ENCODE measurements around the gene HCLS1. TPM values are rescaled to one million over a fixed set of nuclear protein-coding genes. Genes with fewer than 3 reads are reported as not detected.

HCLS1 gene
- polyA plus RNA-seq, 2 donors: 6.2 to 6.4 TPM

DNA sequence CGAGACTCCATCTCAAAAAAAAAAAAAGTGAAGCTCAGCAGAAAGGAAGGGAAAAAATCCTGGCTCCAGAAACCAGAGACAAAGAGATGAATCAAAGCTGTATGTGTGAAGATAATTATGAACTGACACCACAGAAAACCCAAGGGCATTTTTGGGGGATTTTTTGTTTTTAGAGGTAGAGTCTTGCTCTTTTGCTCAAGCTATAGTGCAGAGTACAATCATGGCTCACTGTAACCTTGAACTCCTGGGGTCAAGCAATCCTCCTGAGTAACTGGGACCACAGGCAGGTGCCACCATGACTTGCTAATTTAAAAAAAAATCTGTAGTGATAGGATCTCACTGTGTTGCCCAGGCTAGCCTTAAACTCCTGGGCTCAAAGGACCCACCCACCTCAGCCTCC is 22.8 kb downstream of the HCLS1 start:
- WGBS, 2 donors: 93 to 96% methylated on average over 1 of the region's 1 CpG
- Histone ChIP-seq H3K27me3 (ENCODE audit: control insufficient read depth in 1 of 2, insufficient read depth in 2 of 2, low read length in 2 of 2) (no peaks in the 10 kb centered on the region), H3K4me3 (ENCODE audit: low read depth in 1 of 2, low read length in 2 of 2) (no peak overlapping the region)

DNA sequence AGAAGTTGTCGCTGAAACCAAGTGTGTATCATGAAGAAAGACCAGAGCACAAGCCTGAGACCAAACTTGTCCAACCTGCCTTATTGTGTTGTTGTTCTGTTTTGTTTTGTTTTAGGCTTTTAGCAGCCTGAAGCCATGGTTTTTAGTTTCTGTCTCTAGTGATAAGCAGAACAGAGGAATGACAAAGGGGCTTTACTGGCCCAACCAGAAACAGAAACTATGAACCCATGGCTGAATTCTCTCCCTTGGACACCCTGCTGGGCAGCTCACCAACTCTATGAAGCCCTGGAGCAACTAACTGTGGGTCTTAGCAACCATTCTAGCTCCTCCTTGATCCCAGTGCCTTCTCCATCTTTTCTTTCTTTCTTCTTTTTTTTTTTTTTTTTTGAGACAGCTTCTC is 30.3 kb downstream of the HCLS1 start:
- Histone ChIP-seq H3K36me3 (ENCODE audit: control insufficient read depth in 2 of 2, insufficient read depth in 2 of 2, low read length in 1 of 2) (no peaks in the 10 kb centered on the region), H3K27me3 (ENCODE audit: control insufficient read depth in 1 of 2, insufficient read depth in 2 of 2, low read length in 2 of 2) (no peaks in the 10 kb centered on the region), H3K4me3 (ENCODE audit: low read depth in 1 of 2, low read length in 2 of 2) (no peak overlapping the region), H3K9me3 (ENCODE audit: control insufficient read depth in 2 of 2, insufficient read depth in 1 of 2, low read depth in 1 of 2, low read length in 1 of 2) (no peaks in the 10 kb centered on the region), H3K27ac (ENCODE audit: low read depth in 2 of 2, low read length in 1 of 2) (no peak overlapping the region), H3K4me1 (ENCODE audit: control insufficient read depth in 2 of 2, insufficient read depth in 2 of 2, low read length in 1 of 2) (no peaks in the 10 kb centered on the region)
- 88 to 94% methylated on average over 1 of the region's 1 CpG for WGBS, 2 donors

More for the DNA sequence above, 22.8 kb downstream of the HCLS1 start:
- Histone ChIP-seq H3K4me1 (ENCODE audit: control insufficient read depth in 2 of 2, insufficient read depth in 2 of 2, low read length in 1 of 2) (no peaks in the 10 kb centered on the region), H3K27ac (ENCODE audit: low read depth in 2 of 2, low read length in 1 of 2) (no peak overlapping the region), H3K36me3 (ENCODE audit: control insufficient read depth in 2 of 2, insufficient read depth in 2 of 2, low read length in 1 of 2) (no peaks in the 10 kb centered on the region), H3K9me3 (ENCODE audit: control insufficient read depth in 2 of 2, insufficient read depth in 1 of 2, low read depth in 1 of 2, low read length in 1 of 2) (no peaks in the 10 kb centered on the region)

DNA sequence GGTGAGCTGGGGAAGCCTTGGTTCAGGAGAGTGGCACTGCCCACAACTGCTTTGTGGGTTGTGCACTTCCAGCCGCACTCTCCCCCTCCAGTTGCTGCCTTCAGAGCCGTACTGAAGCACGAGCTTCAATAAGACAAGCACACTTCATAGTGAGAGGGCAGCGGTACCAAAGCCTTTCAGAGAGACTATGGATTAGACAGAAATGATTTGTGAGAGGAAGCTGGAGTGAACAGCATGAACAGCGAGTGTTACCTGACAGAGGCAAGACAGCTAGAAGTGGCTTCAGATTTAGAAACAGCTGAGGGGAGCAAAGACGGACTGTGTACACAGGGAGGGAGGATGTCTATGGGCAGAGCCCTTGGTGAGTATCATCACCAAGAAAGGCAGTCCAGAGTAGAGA is 31.1 kb downstream of the HCLS1 start:
- Histone ChIP-seq H3K4me3 (ENCODE audit: low read depth in 1 of 2, low read length in 2 of 2) (no peak overlapping the region), H3K27ac (ENCODE audit: low read depth in 2 of 2, low read length in 1 of 2) (no peak overlapping the region), H3K27me3 (ENCODE audit: control insufficient read depth in 1 of 2, insufficient read depth in 2 of 2, low read length in 2 of 2) (no peaks in the 10 kb centered on the region), H3K9me3 (ENCODE audit: control insufficient read depth in 2 of 2, insufficient read depth in 1 of 2, low read depth in 1 of 2, low read length in 1 of 2) (no peaks in the 10 kb centered on the region), H3K4me1 (ENCODE audit: control insufficient read depth in 2 of 2, insufficient read depth in 2 of 2, low read length in 1 of 2) (no peaks in the 10 kb centered on the region), H3K36me3 (ENCODE audit: control insufficient read depth in 2 of 2, insufficient read depth in 2 of 2, low read length in 1 of 2) (no peaks in the 10 kb centered on the region)
- WGBS, 2 donors: 82 to 90% methylated on average over 6 of the region's 6 CpGs

DNA sequence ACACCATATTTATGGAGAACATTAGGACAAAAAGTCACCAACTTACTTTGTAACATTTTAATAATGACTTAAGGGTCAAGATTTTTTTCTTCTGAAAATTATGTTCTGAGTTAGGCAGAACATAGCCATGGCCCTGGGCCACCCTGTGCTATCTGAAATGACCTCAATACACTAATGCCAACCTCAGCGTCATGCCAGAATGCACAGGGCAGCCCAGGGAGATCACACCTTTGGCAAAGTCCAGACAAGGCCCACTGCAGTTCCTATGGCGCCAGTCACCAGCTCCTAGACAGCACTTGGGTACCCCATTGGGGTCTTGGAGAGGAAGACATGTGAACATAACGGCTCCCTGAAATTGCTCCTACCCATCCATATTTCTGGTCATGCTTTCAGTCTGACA is 33.1 kb downstream of the HCLS1 start:
- H3K4me1 ChIP-seq (ENCODE audit: control insufficient read depth in 2 of 2, insufficient read depth in 2 of 2, low read length in 1 of 2): no peaks in the 10 kb centered on the region
- H3K4me3 ChIP-seq (ENCODE audit: low read depth in 1 of 2, low read length in 2 of 2): no peak overlapping the region
- H3K9me3 ChIP-seq (ENCODE audit: control insufficient read depth in 2 of 2, insufficient read depth in 1 of 2, low read depth in 1 of 2, low read length in 1 of 2): no peaks in the 10 kb centered on the region
- H3K27ac ChIP-seq (ENCODE audit: low read depth in 2 of 2, low read length in 1 of 2): no peak overlapping the region
- 64 to 85% methylated on average over 3 of the region's 3 CpGs for WGBS, 2 donors
- no peaks in the 10 kb centered on the region for H3K36me3 ChIP-seq (ENCODE audit: control insufficient read depth in 2 of 2, insufficient read depth in 2 of 2, low read length in 1 of 2)
- H3K27me3 ChIP-seq (ENCODE audit: control insufficient read depth in 1 of 2, insufficient read depth in 2 of 2, low read length in 2 of 2): no peaks in the 10 kb centered on the region

DNA sequence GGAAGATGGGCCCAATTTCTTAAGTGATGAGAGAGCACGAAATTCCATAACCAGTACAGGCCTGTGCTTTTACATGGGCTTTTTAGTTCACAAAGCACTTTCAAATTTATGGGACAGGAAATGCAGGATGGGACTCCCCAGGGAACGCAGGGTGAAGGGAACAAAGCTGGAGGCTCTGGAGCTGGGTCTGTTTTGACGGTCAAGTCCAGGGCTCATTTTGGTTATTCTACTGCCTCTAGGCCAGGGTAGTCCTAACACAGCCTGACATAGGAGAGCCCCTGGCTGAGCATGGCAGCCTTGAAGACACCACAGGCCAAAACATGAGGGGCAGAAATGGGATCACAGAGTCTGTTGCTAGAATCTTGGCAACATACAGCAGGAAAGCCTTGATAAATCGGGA is 33.5 kb downstream of the HCLS1 start:
- H3K4me1 ChIP-seq (ENCODE audit: control insufficient read depth in 2 of 2, insufficient read depth in 2 of 2, low read length in 1 of 2): no peaks in the 10 kb centered on the region
- no peaks in the 10 kb centered on the region for H3K36me3 ChIP-seq (ENCODE audit: control insufficient read depth in 2 of 2, insufficient read depth in 2 of 2, low read length in 1 of 2)
- H3K4me3 ChIP-seq (ENCODE audit: low read depth in 1 of 2, low read length in 2 of 2): no peak overlapping the region
- 88% methylated on average over 4 of the region's 4 CpGs for whole genome bisulfite sequencing, 2 donors
- H3K9me3 ChIP-seq (ENCODE audit: control insufficient read depth in 2 of 2, insufficient read depth in 1 of 2, low read depth in 1 of 2, low read length in 1 of 2): no peaks in the 10 kb centered on the region
- no peaks in the 10 kb centered on the region for H3K27me3 ChIP-seq (ENCODE audit: control insufficient read depth in 1 of 2, insufficient read depth in 2 of 2, low read length in 2 of 2)
- no peak overlapping the region for H3K27ac ChIP-seq (ENCODE audit: low read depth in 2 of 2, low read length in 1 of 2)

DNA sequence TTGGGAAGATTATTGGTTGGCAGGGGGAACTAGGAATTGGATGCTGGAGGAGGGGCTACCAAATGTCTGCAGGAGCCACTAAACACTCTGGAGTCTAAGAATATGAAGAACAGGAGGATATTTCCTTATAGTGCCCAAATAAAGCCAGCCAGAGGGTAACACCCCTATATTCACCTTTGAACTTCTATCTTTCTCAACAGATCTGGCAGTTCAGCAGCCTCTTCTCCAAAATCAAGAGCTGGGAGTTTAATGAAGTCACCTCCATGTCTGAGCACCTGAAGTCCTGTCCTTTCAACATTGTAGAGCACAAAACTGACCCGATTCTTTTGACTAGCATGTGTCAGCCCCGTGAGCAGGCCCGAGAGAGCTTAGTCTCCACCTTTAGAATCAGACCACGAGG is 34.2 kb downstream of the HCLS1 start:
- Histone ChIP-seq H3K4me3 (ENCODE audit: low read depth in 1 of 2, low read length in 2 of 2) (no peak overlapping the region), H3K27ac (ENCODE audit: low read depth in 2 of 2, low read length in 1 of 2) (no peak overlapping the region), H3K27me3 (ENCODE audit: control insufficient read depth in 1 of 2, insufficient read depth in 2 of 2, low read length in 2 of 2) (no peaks in the 10 kb centered on the region), H3K36me3 (ENCODE audit: control insufficient read depth in 2 of 2, insufficient read depth in 2 of 2, low read length in 1 of 2) (no peaks in the 10 kb centered on the region), H3K4me1 (ENCODE audit: control insufficient read depth in 2 of 2, insufficient read depth in 2 of 2, low read length in 1 of 2) (no peaks in the 10 kb centered on the region), H3K9me3 (ENCODE audit: control insufficient read depth in 2 of 2, insufficient read depth in 1 of 2, low read depth in 1 of 2, low read length in 1 of 2) (no peaks in the 10 kb centered on the region)
- WGBS, 2 donors: 93 to 94% methylated on average over 4 of the region's 4 CpGs

DNA sequence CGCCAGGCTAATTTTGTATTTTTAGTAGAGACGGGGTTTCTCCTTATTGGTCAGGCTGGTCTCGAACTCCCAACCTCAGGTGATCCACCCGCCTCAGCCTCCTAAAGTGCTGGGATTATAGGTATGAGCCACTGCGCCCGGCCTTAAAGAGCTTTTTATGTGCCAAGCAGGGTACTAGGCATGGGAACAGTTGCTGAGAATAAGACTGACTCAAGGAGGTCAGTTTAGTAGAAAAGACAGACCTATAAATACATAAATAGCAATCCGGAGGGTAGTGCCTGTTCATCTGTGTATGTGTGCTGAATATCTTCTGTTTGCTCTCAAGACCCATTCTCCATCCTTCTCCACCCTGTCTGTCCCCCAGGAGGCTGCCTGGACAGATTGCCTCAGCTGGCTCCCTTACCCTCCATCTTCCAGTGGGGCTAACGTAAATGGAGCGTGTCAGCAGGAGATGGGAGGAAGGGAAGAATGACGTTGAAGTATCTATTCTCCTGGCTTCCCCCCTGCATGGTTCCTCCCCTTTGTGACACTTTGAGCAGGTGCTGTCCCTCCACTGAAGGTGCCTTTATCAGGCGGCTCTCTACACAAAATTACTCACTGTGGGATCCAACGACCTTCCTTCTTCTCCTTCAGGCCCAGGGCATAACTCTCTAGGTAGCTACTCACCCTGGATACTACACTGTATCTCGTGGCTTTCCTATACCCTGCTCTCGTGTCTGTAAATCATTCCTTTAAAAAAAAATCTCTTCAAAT is 36.4 kb downstream of the HCLS1 start:
- Histone ChIP-seq H3K27ac (ENCODE audit: low read depth in 2 of 2, low read length in 1 of 2) (no peak overlapping the region), H3K4me1 (ENCODE audit: control insufficient read depth in 2 of 2, insufficient read depth in 2 of 2, low read length in 1 of 2) (no peaks in the 10 kb centered on the region), H3K36me3 (ENCODE audit: control insufficient read depth in 2 of 2, insufficient read depth in 2 of 2, low read length in 1 of 2) (no peaks in the 10 kb centered on the region), H3K27me3 (ENCODE audit: control insufficient read depth in 1 of 2, insufficient read depth in 2 of 2, low read length in 2 of 2) (no peaks in the 10 kb centered on the region), H3K4me3 (ENCODE audit: low read depth in 1 of 2, low read length in 2 of 2) (no peak overlapping the region), H3K9me3 (ENCODE audit: control insufficient read depth in 2 of 2, insufficient read depth in 1 of 2, low read depth in 1 of 2, low read length in 1 of 2) (no peaks in the 10 kb centered on the region)
- 70 to 73% methylated on average over 14 of the region's 14 CpGs for WGBS, 2 donors

DNA sequence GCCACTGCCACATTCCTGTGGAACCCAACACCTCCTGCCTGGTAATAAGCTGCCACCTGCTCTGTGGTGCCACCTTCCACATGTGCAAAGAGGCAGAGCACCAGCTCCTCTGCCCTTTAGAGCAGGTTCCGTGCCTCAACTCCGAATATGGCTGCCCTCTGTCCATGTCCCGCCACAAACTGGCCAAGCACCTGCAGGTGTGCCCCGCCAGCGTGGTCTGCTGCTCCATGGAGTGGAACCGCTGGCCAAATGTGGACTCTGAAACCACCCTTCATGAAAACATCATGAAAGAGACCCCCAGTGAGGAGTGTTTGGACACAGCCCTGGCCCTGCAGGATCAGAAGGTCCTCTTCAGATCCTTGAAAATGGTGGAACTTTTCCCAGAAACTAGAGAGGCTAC is 39.2 kb downstream of the HCLS1 start:
- Histone ChIP-seq H3K36me3 (ENCODE audit: control insufficient read depth in 2 of 2, insufficient read depth in 2 of 2, low read length in 1 of 2) (no peaks in the 10 kb centered on the region), H3K27me3 (ENCODE audit: control insufficient read depth in 1 of 2, insufficient read depth in 2 of 2, low read length in 2 of 2) (no peaks in the 10 kb centered on the region), H3K27ac (ENCODE audit: low read depth in 2 of 2, low read length in 1 of 2) (no peak overlapping the region), H3K4me3 (ENCODE audit: low read depth in 1 of 2, low read length in 2 of 2) (no peak overlapping the region), H3K4me1 (ENCODE audit: control insufficient read depth in 2 of 2, insufficient read depth in 2 of 2, low read length in 1 of 2) (no peaks in the 10 kb centered on the region), H3K9me3 (ENCODE audit: control insufficient read depth in 2 of 2, insufficient read depth in 1 of 2, low read depth in 1 of 2, low read length in 1 of 2) (no peaks in the 10 kb centered on the region)
- 94 to 96% methylated on average over 6 of the region's 6 CpGs for WGBS, 2 donors

DNA sequence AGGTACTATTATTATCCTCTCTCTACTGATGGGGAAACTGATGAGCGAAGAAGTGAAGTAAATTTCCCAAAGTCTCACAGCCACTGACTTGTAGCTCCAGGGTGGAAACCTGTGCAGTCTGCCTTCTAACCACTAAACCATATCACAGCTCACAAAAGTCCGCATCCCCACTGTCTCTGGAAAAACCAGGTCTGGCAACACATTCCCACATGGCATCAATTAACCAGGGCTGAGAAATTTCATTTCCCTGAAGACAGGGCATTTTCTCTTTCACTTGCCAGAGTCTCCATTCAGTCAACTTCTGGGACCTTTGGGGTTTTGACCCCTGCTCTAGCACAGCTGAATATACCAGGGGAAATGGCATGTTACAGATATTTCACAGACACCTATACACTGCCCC is 41.0 kb downstream of the HCLS1 start:
- Histone ChIP-seq H3K9me3 (ENCODE audit: control insufficient read depth in 2 of 2, insufficient read depth in 1 of 2, low read depth in 1 of 2, low read length in 1 of 2) (no peaks in the 10 kb centered on the region), H3K4me3 (ENCODE audit: low read depth in 1 of 2, low read length in 2 of 2) (no peak overlapping the region), H3K36me3 (ENCODE audit: control insufficient read depth in 2 of 2, insufficient read depth in 2 of 2, low read length in 1 of 2) (no peaks in the 10 kb centered on the region), H3K4me1 (ENCODE audit: control insufficient read depth in 2 of 2, insufficient read depth in 2 of 2, low read length in 1 of 2) (no peaks in the 10 kb centered on the region), H3K27ac (ENCODE audit: low read depth in 2 of 2, low read length in 1 of 2) (no peak overlapping the region), H3K27me3 (ENCODE audit: control insufficient read depth in 1 of 2, insufficient read depth in 2 of 2, low read length in 2 of 2) (no peaks in the 10 kb centered on the region)
- 89 to 94% methylated on average over 2 of the region's 2 CpGs for WGBS, 2 donors

DNA sequence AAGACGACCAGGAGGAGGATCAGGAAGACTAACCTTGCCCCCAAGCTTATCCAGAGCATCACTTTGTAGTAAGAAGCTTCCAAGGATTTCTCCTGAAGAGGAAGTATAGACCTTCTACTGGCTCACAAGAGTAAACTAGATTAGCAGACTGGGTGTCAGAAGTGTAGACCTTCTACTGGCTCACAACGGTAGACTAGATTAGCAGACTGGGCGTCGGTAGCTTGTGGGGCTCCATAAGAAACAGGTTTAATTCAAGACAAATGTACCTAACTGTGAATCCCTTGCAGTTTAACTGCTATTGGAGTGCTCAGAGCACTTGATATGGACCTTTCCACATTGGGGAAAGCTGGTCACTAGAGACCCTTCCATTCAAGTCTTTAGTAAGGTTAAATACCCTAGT is 54.6 kb downstream of the HCLS1 start:
- WGBS, 2 donors: 91 to 94% methylated on average over 4 of the region's 4 CpGs
- Histone ChIP-seq H3K27ac (ENCODE audit: low read depth in 2 of 2, low read length in 1 of 2) (no peak overlapping the region), H3K4me3 (ENCODE audit: low read depth in 1 of 2, low read length in 2 of 2) (no peak overlapping the region), H3K9me3 (ENCODE audit: control insufficient read depth in 2 of 2, insufficient read depth in 1 of 2, low read depth in 1 of 2, low read length in 1 of 2) (no peaks in the 10 kb centered on the region), H3K36me3 (ENCODE audit: control insufficient read depth in 2 of 2, insufficient read depth in 2 of 2, low read length in 1 of 2) (no peaks in the 10 kb centered on the region), H3K27me3 (ENCODE audit: control insufficient read depth in 1 of 2, insufficient read depth in 2 of 2, low read length in 2 of 2) (no peaks in the 10 kb centered on the region), H3K4me1 (ENCODE audit: control insufficient read depth in 2 of 2, insufficient read depth in 2 of 2, low read length in 1 of 2) (no peaks in the 10 kb centered on the region)

Measured in esophagus (tissue), 2 donors.